Activated CD4-positive, alpha-beta T cell treated with anti-CD3 and anti-CD28 coated beads, Interleukin-2, amount 50 U/mL, for 16 hours (primary cell): Measurements from ENCODE around the gene IDH3A.

Experiments used
- DNase-seq: peaks from one replicate; pipeline ENCODE4 v3.0.0-alpha.2; 2020

IDH3A gene

DNA sequence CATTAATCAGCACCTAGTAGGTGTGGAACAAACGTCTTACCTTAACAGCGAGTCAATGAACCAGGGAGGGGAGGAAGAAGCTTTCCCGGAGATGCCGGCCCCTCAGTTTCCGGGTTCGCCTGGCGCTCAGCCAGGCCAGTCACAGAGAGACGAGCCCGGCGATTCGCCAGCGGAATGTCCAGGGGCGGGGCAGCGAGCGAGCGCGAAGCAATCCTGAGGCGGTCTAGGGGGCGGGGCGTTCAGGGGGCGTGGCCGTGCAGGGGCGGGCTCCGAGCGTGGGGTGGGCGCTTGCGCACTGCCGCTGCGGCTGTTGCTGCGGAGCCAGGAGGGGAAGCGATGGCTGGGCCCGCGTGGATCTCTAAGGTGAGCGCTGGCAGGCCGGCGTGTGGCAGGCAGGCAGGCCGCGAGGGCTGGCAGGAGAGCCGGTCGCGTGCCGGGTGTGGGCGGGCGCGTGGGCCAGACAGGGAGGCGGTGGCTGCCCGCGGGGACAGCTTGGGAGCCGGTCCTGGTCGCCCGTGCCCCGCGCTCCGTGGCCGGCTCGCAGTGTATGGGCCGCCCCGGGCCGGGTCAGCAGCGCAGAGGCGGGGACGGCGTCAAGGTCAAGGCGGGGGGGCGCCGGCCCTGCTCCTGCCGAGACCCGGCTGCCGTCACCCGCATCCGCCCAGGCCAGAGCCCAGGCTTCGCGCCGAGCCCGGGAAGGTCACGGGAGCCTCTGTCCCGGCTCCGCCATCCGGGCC is at the start of gene IDH3A:
IDH3A (plus strand) TSS at position 295 of the 737 bp plus-strand sequence; CDS start at position 337, 42 bp downstream.
- DNase-seq, result peak; percentile 99

DNA sequence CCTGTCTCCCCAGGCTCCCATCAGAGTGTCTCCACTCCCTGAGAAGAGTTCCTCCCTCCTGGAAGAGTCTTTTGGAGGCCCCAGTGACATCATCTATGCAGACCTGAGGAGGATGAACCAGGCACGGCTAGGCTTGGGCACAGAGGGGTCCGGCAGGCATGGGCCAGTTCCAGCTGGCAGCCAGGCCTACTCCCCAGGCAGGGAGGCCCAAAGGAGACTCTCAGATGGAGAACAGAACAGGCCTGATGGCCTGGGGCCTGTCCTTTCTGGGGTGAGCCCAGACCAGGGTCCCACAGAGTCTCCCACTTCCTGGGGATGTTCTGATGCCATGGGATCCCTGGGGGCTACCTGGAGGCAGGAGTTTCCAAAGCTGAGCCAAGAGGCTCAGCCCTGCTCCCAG is 48.3 kb upstream of the IDH3A start:
- DNase-seq, result no peak

DNA sequence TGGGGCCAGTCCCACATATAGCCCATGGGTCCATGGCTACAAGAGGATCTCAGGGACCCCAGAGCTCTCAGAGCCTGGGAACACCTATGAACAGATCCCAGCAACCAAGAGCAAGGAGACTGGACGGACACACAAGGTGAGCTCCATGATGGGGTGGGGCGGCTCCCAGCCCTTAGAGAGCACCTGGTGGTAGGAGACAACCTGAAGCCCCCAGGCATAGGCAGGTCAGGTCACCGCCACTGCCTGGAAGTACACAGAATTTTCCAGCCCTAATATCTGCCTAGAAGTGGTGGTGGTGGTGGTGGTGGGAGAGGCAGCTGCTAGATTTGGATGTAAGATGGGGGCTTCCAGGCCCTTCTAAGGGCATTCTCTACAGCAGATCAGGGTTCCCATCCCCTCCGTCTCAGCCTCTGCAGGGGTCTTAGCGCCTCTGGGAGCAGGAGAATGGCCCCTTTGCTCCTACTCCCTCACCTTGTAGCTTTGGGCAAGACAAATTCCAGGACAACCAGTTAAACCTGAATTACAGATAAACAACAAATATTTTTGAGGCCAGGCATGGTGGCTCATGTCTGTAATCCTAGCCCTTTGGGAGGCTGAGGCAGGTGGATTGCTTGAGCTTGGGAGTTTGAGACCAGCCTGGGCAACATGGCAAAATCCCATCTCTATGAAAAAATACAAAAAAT is 47.6 kb upstream of the IDH3A start:
- no peak for DNase-seq

DNA sequence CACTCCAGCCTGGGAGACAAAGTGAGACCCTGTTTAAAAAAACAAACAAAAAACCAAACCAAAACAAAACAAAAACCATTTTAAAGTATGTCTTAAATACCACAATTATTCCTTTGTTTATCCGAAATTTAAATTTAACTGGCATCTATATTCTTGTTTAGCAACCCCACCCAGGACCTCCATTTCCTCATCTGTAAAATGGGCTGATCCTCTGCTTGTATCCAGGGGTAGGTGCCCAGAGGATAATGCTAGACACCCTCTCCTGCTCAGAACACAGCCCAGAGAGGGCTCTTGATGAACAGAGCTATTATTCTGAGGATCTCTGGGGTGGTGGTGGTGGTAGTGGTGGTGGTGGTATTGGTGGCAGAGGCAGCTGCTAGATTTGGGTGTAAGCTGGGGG is 47.0 kb upstream of the IDH3A start:
- no peak for DNase-seq

DNA sequence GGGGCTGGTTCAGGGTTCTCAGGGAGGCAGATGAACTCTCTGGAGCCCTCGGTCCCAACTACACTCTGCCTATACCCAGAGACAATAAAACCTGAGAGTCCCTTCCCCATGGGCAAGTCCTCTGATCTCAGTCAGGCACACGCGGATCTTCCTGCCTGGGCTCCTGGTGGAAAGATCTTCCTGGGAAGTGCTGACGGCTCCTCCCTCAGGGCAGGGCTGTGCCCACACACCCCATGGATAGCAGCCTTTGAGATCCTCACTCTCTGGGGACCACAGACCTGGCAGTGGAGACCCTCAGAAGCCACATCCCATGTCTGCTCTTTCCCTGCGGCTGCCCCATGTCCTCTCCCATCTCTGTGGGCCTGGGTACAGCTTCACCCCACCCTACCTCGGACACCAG is 46.4 kb upstream of the IDH3A start:
- no peak for DNase-seq

DNA sequence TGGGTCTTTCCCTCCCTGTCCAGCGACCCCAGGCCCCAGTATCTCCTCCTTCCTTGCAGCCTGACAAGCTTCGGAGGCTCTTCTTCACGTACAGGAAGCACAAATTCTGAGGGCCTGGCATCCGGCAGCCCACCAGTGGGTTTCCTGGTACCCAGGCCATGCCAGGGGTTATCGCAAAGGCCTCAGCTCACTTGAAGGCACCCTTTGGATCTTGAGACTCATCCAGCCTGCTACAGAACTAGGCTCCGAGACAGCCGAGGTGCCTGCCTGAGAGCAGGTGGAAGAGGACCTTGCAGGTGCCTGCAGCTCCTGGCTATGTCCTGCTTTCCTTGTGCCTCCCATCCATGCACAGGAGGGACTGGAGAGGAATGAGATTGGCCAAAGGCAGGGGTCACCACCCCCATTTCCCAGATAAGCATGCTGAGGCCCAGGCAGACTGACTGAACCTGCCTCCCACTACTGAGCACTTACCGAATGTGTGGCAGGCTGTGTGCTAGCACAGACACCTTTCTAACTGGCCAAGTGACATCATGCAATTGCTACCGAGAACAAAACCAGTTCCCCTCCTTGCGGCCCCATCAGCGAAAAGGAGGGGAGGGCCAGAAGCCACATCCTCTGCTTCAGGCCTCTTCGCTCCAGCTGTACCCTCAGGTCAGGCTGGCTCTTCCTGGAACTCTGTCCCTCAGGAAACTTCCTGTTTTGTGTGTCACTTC is 45.6 kb upstream of the IDH3A start:
- DNase-seq, result peak; percentile 87

DNA sequence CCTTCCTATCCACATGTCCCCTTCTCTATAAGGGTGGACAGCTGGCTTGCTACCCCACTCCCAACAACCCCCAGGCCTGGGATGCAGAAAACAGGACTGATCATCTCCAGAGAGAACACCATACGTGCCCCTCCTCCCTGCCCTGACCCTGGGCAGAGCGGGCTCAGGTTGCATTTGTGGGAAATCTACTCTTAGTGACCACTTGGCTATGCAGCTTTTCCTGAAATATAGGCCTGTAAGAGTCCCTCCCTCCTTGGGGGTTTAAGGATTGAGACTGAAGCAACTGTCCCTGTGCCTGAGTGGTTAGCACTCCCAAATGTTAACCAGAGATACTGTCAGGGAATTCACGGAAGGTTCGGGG is 45.1 kb upstream of the IDH3A start:
- DNase-seq, result no peak

DNA sequence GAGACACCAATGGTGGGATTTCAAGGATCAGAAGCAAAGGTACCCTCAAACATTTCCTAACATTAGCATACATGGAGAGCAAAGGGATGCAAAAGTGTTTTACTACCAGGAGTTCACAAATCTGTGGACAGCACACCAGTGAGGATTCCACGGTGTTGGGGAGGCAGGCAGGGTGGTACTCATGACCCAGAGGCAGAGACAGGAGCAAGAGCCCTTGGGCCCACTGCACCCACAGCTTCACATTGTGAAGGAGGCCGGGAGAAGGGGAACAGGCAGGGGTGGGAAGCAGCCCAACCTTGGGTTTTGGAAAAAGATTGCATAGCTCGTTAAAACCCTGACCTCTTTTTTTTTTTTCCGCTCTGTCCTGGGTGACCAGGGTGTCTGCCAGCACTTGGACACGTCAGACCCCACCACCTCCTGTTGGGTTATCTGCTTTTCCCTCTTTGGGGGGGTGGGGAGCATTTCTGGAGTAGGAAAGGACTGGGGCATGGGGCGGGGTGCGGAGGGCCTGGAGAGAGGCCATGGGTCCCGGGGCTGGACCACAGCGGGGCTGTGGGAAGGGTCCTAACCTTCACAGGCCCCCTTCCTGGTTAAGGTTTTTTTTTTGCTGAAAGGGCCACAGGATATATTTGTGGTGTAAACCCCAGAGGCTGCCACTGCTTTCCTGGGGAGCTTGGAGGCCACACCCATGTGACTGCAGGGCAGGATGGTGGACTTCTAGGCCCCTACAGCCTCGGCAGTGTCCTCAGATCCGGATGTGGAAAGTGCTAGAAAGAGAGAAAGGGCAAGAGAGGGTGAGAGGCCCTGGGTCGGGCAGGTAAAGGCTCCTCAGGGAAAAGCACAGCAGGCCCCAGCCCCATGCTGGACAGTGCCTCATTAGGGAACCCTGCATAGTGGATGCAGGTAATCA is 44.3 kb upstream of the IDH3A start:
- DNase-seq, result peak; percentile 29

DNA sequence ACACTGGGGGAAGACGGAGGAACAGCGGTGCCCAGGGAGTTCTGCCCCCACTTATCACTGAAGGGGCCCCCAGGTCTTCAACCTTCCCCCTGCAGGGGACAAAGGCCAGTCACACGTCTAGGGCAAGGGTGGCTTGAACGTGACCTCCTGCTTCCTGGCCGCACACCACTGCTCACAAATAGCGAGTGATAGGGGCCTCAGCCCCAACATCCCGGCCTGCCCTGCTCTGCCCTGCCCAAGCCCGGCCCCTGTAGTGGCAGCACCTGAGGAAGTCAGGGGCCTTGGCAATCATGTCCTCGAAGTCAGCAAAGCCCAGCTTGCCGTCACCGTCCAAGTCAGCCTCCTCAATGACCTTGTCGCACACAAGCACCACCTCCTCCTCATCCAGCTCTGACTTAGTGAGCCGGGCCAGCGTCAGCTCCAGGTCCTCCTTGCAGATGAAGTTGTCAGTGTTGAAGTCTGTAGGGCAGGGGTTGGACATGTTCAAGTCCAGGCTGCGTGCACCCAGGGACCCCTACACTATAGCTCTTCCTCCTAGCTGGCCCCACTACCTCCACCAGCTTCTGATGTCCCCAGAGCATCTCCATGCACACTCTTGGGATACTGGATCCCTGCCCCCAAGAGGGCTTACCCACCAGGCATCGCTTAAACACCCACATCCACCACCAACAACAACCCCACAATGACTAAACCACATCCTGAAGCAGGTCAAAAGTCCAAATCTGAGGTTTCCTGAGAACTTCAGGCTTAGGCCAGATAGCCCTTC is 43.5 kb upstream of the IDH3A start:
- peak; percentile 43 for DNase-seq

DNA sequence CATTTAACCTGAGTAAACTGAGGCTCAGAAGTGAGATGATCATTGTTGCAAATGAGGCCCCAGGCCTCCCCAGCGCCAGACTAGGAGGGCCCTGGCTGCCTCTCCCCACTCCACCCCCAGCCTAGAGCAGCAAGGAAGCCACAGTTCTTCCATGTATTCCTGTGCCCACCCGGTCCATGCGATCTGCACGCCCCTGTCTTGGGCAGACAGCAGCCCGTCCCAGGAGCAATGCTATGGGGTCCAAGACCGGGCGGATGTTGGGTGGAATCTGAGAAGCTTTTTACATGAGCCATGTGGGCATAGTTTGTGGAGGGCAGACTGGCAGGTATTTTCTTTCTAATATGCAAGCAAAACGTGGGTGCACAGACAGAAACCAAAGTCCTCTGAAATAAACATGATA is 41.7 kb upstream of the IDH3A start:
- no peak for DNase-seq

DNA sequence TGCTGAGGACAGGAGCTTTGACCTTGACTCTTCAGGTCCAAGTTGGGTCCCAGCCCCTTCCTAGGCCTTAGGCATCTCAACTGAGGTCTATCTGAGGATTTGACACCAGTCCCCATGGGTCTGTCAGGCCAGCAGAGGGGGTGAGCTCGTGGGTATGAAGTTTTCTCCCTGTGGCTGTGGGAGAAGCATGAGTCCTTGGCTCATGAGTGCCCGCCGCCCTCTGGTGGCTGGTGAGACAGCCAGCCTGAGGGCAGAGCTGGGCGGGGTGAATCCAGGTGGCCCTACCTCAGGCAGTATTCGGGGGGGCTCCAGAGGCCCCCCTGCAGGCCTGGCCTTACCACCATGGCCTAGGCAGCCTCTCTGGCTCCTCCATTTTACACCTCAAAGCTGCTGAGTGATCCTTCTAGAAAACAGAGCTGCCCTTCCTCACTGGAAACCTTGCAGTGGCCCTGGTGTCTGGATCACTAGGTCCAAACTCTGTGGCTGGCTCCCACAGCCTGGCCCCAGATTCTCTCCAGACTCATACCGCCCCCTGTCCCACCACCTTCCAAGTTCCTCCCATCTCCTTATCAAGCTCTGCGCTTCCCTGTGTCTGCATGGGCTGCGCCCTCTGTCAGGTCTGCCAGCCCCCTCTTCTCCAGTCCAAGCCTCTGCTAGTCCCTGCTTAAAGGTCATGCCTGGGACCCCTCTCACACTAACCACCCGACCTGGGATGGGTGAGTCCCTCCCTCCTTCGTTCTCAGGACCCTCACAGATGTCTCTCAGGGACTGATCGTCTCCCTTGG is 40.7 kb upstream of the IDH3A start:
- DNase-seq, result peak; percentile 88

DNA sequence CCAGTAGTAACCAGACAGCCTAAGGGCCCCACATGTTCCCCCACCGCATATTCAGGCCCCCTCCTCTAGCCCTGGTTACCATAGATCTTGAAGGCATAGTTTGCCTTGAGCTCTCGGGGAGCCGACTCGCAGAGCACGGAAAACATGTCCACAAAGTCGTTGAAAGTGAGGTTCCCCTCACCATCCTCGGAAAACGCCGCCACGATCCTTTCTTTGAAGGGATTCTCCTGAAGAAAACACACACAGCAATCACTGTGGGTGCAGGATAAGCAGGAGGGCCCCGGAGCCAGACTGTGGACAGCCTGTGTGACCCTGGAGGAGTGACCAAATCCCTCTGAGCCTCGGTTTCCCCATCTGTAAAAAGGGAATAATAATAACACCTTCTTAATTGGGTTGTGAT is 40.0 kb upstream of the IDH3A start:
- DNase-seq, result no peak

DNA sequence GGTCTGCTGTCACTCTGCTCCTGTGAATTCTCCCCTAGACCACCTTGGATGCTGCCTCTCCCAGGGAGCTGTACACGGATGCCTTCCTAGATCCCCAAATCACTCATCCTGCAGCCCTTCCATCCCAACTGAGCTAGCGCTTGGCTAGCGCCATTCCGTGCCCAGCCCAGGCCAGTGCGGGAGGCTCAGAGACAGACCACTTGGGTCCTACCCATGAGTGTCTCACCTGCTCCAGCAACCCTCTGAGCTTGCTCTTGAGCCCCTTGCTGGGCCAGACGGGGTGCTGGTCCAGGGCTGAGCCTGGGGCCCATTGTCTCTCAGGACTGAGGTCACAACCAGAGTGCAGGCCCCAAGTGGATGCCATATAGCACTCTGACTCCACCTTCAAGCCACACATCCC is 39.1 kb upstream of the IDH3A start:
- no peak for DNase-seq

DNA sequence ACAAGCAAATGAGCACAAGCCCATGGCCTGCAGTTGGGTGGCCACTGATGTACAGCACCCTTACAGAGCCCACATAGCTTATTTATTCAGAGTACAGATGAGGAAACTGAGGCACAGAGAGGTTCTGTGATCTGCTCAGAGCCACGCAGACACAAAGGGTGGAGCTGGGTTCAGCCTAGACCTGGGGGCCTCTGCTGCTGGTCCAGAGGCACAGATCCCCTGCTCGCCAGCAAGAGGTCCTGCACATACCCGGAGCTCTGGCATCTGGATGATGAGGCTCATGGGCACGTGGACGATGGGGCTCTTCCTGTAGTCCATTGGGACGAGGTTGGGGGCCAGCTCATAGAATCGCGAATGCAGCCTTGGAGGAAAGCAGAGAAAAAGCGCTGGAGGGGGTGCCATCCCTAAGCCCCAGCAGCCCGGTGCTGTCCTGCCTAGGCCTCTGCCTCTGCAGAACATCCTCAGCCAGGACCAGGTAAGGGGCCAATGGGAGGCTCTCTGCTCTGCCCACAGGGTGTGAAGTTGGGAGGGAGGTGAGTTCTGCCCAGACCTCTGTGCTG is 38.2 kb upstream of the IDH3A start:
- no peak for DNase-seq

DNA sequence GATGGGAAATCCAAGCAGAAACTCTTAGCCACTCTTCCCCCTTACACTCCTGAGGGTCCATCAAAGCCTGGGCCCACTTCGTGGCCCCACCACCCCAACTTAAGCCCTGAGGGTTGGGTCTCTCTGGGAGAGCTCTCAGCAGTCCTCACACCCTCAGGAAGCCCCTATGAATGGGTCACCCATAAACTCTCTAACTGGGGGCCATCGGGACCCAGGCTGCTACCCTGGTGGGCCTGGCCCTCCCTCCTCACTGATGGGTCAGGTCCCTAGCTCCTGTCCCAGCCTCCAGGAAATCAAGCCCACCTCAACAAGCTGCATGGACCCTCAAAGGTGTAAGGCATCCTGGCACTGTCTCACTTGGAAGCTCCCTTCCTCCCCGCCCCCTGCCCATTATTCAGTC is 37.4 kb upstream of the IDH3A start:
- DNase-seq, result no peak

DNA sequence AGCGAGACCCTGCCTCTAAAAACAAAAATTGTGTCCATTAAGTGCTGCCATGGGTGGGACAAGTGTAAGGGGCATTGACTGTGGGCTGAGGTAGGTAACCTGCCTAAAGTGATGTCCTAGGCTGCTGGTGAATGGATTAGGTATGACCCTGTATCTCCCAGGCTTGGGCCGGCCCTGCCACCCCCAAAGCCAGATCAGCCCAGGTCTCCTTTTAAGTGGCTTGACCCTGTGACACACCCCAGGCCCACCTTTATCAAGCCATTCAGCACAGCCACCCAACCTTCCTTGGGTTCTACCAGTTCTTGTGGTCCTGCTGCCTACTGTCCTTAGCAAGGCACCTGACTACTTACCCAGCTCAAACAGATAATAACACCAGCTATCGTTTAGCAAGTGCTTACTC is 36.6 kb upstream of the IDH3A start:
- no peak for DNase-seq

DNA sequence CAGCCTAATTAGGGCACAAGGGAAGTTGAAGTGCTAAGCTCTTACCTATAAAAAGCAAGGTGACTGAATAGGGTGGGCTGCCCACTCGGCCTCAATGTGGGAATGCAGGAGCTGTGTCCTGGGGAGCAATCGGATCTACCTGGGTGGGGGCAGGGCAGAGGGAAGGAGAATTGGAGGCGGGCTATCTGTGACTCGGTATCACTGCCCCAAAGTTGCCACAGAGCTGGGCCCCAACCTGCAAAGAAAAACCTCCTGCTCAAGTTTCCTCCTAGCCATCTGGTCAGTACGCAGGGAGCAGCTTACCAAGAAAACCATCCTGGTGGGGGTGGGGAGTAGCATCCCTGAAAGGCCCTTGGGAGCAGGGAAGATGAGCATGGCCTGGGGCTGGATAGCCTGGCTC is 28.6 kb upstream of the IDH3A start:
- no peak for DNase-seq

DNA sequence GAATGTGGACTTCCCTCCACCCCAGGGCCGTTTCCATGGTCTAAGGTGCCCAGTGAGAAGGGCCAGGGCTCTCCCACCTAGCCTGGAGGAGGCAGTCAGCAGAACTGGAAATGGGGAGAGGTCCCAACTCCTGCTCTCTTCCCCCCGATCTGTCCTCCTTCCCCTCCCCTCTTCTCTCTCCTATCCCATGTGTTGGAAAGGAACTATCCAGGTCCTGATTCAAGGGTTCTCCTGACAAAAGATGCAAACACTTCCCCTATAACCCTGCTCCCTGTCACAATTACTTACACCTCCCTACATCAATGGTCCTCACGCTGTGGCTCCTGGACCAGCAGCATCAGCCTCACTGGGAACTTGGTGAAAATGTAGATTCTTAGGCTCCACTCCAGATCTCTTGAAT is 23.9 kb upstream of the IDH3A start:
- no peak for DNase-seq

DNA sequence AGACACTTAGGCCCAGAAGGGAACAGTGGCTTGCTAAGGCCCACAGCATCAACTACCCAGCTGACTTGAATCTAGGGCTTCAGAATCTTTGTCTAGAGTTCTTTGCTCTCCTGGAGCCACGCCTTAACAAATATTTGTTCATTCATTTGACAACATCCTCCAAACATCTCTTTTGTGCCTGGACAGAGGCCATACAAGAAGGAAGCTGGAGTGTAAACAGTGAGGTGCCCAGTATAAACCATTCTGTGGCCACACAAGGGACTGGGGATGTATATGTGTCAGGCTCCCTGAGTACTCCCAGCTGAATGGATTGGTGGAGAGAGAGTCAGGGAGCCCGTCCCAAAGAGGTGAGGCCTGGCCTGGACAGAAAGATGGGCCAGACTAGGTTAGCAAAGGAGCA is 21.3 kb upstream of the IDH3A start:
- no peak for DNase-seq

DNA sequence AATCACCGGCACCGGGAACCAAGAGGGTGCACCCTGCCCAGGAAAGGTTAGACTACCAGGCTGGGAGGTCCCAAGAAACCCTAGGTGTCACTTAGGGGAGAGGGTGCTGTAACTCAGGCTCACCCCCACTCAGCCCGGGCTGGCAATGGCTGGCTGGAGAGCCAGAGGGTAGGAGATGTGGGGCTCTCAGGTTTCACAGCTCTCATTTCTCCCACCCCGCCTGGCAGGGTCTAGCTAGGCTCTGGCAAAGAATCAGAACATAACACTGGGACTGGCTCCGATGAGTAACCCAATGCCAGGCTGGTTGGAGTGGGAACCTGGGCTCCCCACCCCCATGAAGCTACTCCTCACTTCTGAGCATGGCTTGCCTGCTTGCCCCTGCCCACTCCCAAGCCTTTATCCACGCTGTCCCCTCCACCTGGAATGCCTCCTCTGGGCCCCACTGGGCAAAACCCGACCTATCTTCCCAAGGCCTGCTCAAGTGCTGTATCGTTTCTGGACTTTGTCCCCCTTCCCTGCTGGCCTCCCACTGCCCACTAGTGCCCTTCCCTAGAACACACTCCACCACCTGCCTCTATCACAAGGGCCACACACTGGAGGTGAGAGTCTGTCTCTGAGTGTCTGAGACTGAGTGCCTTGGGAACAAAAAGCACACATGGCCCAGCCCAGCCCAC is 19.9 kb upstream of the IDH3A start:
- DNase-seq, result no peak
